Measurements from ENCODE around the gene FARSB. TPM values are rescaled to one million over a fixed set of nuclear protein-coding genes. Genes with fewer than 3 reads are reported as not detected.

FARSB gene
- total RNA-seq, 4 donors from 2014 or later, result 10.2 to 25.8 (median 11.7) TPM

DNA sequence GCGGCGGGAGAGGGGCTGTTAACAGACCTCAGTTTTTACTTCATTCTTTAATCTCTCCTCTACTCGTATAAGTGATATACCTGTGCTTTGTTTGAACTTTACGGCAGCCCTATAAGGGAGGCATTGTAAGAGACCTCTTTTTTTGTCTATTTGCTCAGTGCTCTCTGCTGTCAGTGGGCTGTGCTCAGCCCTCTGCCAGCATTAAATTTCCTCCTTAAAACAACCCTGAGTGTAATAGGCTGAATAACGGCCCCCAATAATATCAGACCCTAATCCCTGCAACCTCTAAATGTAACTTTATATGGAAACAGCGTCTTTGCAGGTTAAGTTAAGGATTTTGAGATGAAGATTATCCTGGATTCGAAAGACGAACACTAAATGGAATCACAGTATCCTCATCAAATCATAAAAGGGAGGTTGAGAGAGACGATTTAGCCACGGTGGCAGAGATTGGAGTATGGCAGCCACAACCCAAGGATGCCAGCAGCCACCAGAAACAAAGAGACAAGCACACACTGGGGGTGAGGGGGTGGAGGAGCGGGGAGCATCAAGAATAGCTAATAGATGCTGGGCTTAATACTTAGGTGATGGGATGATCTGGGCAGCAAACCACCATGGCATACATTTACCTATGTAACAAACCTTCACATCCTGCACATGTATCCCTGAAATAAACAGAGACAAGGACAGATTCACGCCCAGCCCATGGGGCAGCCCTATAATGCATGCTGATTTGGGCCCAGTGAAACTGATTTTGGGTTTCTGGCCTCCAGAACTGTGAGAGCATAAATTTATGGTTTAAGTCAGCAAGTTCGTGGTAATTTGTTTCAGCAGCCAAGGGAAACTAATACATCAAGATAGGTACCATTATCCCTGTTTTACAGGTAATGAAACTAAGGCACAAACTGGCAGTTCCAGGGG lies 894 bp upstream of the FARSB start:
- TF ChIP-seq, protein P1, sequence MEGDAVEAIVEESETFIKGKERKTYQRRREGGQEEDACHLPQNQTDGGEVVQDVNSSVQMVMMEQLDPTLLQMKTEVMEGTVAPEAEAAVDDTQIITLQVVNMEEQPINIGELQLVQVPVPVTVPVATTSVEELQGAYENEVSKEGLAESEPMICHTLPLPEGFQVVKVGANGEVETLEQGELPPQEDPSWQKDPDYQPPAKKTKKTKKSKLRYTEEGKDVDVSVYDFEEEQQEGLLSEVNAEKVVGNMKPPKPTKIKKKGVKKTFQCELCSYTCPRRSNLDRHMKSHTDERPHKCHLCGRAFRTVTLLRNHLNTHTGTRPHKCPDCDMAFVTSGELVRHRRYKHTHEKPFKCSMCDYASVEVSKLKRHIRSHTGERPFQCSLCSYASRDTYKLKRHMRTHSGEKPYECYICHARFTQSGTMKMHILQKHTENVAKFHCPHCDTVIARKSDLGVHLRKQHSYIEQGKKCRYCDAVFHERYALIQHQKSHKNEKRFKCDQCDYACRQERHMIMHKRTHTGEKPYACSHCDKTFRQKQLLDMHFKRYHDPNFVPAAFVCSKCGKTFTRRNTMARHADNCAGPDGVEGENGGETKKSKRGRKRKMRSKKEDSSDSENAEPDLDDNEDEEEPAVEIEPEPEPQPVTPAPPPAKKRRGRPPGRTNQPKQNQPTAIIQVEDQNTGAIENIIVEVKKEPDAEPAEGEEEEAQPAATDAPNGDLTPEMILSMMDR (IDR thresholded peaks at IDR 0.05; ENCODE audit: low read depth), result no peak

DNA sequence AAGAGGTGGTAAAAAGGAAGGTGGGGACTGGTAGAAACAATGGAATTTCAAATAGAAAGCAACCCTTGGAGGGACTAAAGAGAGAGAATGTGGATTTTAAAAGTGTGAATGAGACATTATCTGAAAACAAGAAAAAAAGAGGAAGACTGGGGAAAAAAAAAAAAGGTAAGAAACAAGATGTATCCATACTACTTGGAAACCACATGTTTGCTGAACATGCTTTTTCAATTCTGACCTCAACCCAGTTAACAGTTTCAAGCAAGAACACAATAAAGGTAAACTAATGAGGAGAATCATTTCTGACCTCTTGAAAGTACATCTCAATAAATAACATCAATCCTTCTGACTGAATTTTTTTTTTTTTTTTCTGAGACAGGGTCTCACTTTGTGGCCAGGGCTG lies 2.6 kb downstream of the FARSB start:
- TF ChIP-seq, protein P1 (IDR thresholded peaks at IDR 0.05; ENCODE audit: low read depth), result no peak

DNA sequence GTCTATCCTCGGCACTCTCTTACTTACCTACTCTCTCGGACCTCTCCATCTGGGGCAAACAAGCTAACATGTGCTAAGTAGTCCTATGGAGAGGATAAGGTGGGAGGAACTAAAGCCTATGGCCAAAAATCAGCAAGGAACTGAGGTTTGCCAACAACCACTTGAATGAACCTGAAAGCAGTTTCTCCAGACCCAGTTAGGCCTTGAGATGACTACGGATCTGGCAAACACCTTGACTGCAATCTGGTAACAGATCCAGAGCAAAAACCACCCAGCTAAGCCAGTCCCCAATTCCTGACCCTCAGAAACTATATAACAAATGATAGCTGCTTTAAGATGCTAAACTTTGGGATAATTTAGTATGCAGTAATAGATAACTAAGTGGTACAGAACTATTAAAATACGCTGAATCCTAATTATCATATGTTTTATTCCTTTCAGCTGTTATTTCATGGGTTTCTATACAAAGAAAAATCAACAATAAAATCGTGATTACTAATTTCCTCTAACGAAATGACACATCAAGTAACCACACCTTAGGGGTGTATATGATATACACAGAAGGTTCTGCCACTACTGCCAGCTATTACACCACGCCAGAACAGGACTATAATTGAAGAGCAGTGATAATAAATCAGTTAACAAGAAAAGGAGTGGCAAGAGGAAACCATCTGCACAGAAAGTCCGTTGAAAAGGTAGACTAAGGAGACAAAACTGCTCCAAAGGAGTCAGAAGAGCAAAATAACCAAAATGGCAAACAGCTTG lies 3.2 kb downstream of the FARSB start:
- TF ChIP-seq, protein P1 (IDR thresholded peaks at IDR 0.05; ENCODE audit: low read depth), result no peak

DNA sequence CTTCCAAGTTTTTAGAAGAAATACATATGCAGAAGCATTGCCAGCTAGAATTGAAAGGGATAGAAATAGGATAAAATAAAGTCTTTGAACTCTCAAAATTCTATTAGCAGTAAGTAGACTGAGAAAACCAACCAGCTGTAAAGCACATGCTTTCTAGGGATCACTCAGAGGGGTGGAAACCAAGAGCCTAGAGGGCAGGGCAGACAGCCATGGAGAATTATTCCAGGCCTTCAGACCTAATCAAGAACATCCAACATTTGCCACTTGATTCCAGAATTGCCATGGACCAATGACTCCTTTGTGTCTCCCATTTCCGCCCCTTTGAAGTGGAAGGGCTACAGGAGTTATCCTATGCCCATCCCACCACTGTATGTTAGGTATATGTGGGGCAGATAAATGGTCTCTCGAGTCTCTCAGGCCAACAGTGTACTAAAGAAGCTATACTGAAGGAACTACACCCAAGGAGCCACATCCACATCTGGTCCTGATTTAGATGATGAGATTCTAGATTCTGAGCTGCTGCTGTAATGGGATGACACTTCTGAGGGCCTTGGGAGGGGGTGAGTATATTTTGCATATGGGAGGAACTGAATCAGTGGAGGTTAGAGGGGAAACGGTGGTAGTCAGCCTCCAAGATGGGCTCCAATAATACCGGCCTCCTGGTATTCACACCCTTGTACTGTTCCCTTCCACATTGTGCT lies 4.0 kb downstream of the FARSB start:
- TF ChIP-seq, protein P1 (IDR thresholded peaks at IDR 0.05; ENCODE audit: low read depth), result no peak

DNA sequence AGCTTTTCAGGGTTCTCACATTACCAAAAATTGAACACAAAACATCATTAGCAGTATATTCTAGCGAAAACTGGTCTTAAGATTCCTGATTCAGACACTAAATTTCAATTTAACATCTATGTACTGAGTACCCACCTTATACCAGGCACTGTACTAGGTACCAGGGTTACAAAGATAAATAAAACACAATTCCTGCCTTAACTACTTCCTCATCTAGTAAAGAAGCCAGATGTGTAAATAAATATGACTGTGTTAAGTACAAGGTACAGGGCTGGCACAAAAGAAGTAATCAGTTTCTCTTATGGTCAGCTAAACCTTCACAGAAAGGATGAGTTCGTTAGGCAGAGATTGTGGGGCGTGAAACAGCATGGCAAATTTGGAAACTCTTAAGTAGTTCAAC lies 6.1 kb downstream of the FARSB start:
- TF ChIP-seq, protein P1 (IDR thresholded peaks at IDR 0.05; ENCODE audit: low read depth), result no peak

DNA sequence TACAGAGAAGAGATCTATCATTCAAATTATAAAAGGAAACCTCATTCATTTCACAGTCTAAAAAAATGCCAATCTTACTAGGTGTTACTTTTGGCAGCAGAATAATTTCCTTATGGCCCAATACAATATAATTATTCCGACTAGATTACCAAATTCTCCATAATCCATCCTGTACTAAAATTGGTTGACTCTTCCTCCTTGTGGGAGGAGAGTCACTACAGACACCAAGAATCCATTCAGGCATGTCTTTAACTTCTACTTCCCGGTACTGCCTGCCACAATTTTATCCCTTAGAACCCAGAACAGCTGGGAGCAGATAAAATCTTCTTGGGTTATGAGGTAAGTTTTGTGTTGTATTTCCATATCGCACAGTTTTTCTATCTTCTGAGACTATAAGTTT lies 9.9 kb downstream of the FARSB start:
- TF ChIP-seq, protein P1 (IDR thresholded peaks at IDR 0.05; ENCODE audit: low read depth), result no peak

Data from subcutaneous adipose tissue (tissue), 4 donors.